ENCODE measurements around the gene JMJD8. TPM values are rescaled to one million over a fixed set of nuclear protein-coding genes. Genes with fewer than 3 reads are reported as not detected.

The JMJD8 gene
- polyA plus RNA-seq, 1 donor (not counting 4 experiments of a cell fraction or from before 2014, with no cell fraction given) = 20.1 TPM

- H3K79me2 ChIP-seq (ENCODE audit: control insufficient read depth, insufficient read depth, low read length) = peaks cover 8% of the 10 kb centered on the region
- H3K9ac ChIP-seq (ENCODE audit: control insufficient read depth, extremely low read depth, insufficient read depth, low read length) = no peak overlapping the region
- no peaks in the 10 kb centered on the region for H3K27me3 ChIP-seq (ENCODE audit: control insufficient read depth, extremely low read depth, insufficient read depth, low read length)
- TF ChIP-seq EZH2 (IDR thresholded peaks at IDR 0.05; ENCODE audit: low read length) = no peak
- TF ChIP-seq CTCF (optimal IDR thresholded peaks at IDR 0.05 in 1 of 3, IDR thresholded peaks at IDR 0.05 in 1 of 3, conservative IDR thresholded peaks at IDR 0.05 in 1 of 3; ENCODE audit: extremely low read depth in 1 of 3, insufficient read depth in 2 of 3, low read length in 3 of 3) = no peak
- FAIRE-seq (no peak), DNase-seq (ENCODE audit: low read depth, low spot score) (no peak)
- H3K36me3 ChIP-seq (ENCODE audit: control insufficient read depth in 2 of 2, extremely low read depth in 1 of 2, insufficient read depth in 2 of 2, low read length in 2 of 2) = peaks cover 0 to under 1% of the 10 kb centered on the region in 2 experiments
- H2AFZ ChIP-seq (ENCODE audit: control insufficient read depth, low read length) = no peak overlapping the region
- H3K4me3 ChIP-seq (ENCODE audit: control insufficient read depth in 2 of 3, extremely low read depth in 1 of 3, insufficient read depth in 2 of 3, low read depth in 1 of 3, low read length in 3 of 3) = no peak overlapping the region
- H3K4me2 ChIP-seq (ENCODE audit: control insufficient read depth, extremely low read depth, insufficient read depth, low read depth, low read length) = no peak overlapping the region
- no peak overlapping the region for H3K27ac ChIP-seq (ENCODE audit: control insufficient read depth, insufficient read depth, low read length)
- H4K20me1 ChIP-seq (ENCODE audit: control insufficient read depth, extremely low read depth, insufficient read depth, low read length) = peaks cover 7% of the 10 kb centered on the region
- H3K4me1 ChIP-seq (ENCODE audit: control insufficient read depth, extremely low read depth, insufficient read depth, low read length) = peaks cover 27% of the 10 kb centered on the region
- dilution Hi-C loops (cut with MboI; ENCODE audit: extremely low pct_ligation_motif_present, low sequenced_read_pairs) = no loop called here
- peaks cover 2% of the 10 kb centered on the region for H3K9me1 ChIP-seq (ENCODE audit: control insufficient read depth, extremely low read depth, insufficient read depth, low read length)
- no peaks in the 10 kb centered on the region for H3K9me3 ChIP-seq (ENCODE audit: control insufficient read depth, low read depth, low read length)
These were observed 33.5 kb upstream of the JMJD8 start for GRCh38 chr16:717450-718245.

GRCh38 chr16:716768-717325 is 32.7 kb upstream of the JMJD8 start:
- Histone ChIP-seq H2AFZ (ENCODE audit: control insufficient read depth, low read length) (no peak overlapping the region), H3K4me3 (ENCODE audit: control insufficient read depth in 2 of 3, extremely low read depth in 1 of 3, insufficient read depth in 2 of 3, low read depth in 1 of 3, low read length in 3 of 3) (no peak overlapping the region), H4K20me1 (ENCODE audit: control insufficient read depth, extremely low read depth, insufficient read depth, low read length) (peaks cover 8% of the 10 kb centered on the region), H3K9ac (ENCODE audit: control insufficient read depth, extremely low read depth, insufficient read depth, low read length) (no peak overlapping the region), H3K27me3 (ENCODE audit: control insufficient read depth, extremely low read depth, insufficient read depth, low read length) (no peaks in the 10 kb centered on the region), H3K9me3 (ENCODE audit: control insufficient read depth, low read depth, low read length) (no peaks in the 10 kb centered on the region), H3K79me2 (ENCODE audit: control insufficient read depth, insufficient read depth, low read length) (peaks cover 8% of the 10 kb centered on the region), H3K4me2 (ENCODE audit: control insufficient read depth, extremely low read depth, insufficient read depth, low read depth, low read length) (no peak overlapping the region), H3K4me1 (ENCODE audit: control insufficient read depth, extremely low read depth, insufficient read depth, low read length) (peaks cover 27% of the 10 kb centered on the region), H3K9me1 (ENCODE audit: control insufficient read depth, extremely low read depth, insufficient read depth, low read length) (no peaks in the 10 kb centered on the region), H3K36me3 (ENCODE audit: control insufficient read depth in 2 of 2, extremely low read depth in 1 of 2, insufficient read depth in 2 of 2, low read length in 2 of 2) (no peaks in the 10 kb centered on the region), H3K27ac (ENCODE audit: control insufficient read depth, insufficient read depth, low read length) (no peak overlapping the region)
- FAIRE-seq = no peak
- dilution Hi-C loops (cut with MboI; ENCODE audit: extremely low pct_ligation_motif_present, low sequenced_read_pairs) = no loop called here
- TF ChIP-seq EZH2 (IDR thresholded peaks at IDR 0.05; ENCODE audit: low read length) (no peak), CTCF (optimal IDR thresholded peaks at IDR 0.05 in 1 of 3, IDR thresholded peaks at IDR 0.05 in 1 of 3, conservative IDR thresholded peaks at IDR 0.05 in 1 of 3; ENCODE audit: extremely low read depth in 1 of 3, insufficient read depth in 2 of 3, low read length in 3 of 3) (no peak)
- no peak for DNase-seq (ENCODE audit: low read depth, low spot score)

All from keratinocyte (primary cell).